H9 (cell line): Measurements from ENCODE around the gene ZNF775. TPM values are rescaled to one million over a fixed set of nuclear protein-coding genes. Genes with fewer than 3 reads are reported as not detected.

Experiments
- DNase-seq: peaks from one replicate; pipeline ENCODE4 v3.0.0-alpha.2; 2017
- H2AFZ ChIP-seq: one replicate; pipeline ENCODE4 v1.6.1; 2013; ENCODE audit warnings: mild to moderate bottlenecking, low read length, control low read depth, moderate library complexity
- H2AK5ac ChIP-seq: 2 replicates; pipeline ENCODE4 v1.6.1; 2013; ENCODE audit warnings: low read length, control low read depth, mixed read lengths; ENCODE audit not compliant: insufficient read length
- H2BK120ac ChIP-seq: one replicate; pipeline ENCODE4 v1.6.1; 2013; ENCODE audit warnings: low read depth, mild to moderate bottlenecking, low read length, control low read depth, inconsistent platforms; ENCODE audit not compliant: poor library complexity, severe bottlenecking
- H2BK12ac ChIP-seq: 2 replicates; pipeline ENCODE4 v1.6.1; 2013; ENCODE audit warnings: low read length, control low read depth, mixed read lengths, low read depth; ENCODE audit not compliant: insufficient read length
- H2BK15ac ChIP-seq: 2 replicates; pipeline ENCODE4 v1.6.1; 2013; ENCODE audit warnings: low read depth, low read length, control low read depth
- H2BK20ac ChIP-seq: one replicate; pipeline ENCODE4 v1.6.1; 2013; ENCODE audit warnings: low read depth, mild to moderate bottlenecking, low read length, control low read depth, inconsistent platforms; ENCODE audit not compliant: poor library complexity, severe bottlenecking
- H2BK5ac ChIP-seq: 2 replicates; pipeline ENCODE4 v1.6.1; 2013; ENCODE audit warnings: low read length, control low read depth, mixed read lengths; ENCODE audit not compliant: insufficient read length
- H3K14ac ChIP-seq: 2 replicates; pipeline ENCODE4 v1.6.1; 2013; ENCODE audit warnings: low read length, control low read depth; ENCODE audit not compliant: insufficient read depth
- H3K18ac ChIP-seq: 2 replicates; pipeline ENCODE4 v1.6.1; 2013; ENCODE audit warnings: low read depth, mild to moderate bottlenecking, mixed read lengths, low read length, control low read depth; ENCODE audit not compliant: insufficient read length
- H3K23ac ChIP-seq: 2 replicates; pipeline ENCODE4 v1.6.1; 2013; ENCODE audit warnings: low read length, control low read depth, mixed read lengths, low read depth; ENCODE audit not compliant: insufficient read length
- H3K23me2 ChIP-seq: 2 replicates; pipeline ENCODE4 v1.6.1; 2013; ENCODE audit warnings: low read depth, mild to moderate bottlenecking, mixed read lengths, low read length, control low read depth; ENCODE audit not compliant: insufficient read length, poor library complexity, severe bottlenecking
- H3K27ac ChIP-seq: 2 replicates; pipeline ENCODE4 v1.5.1; 2013; ENCODE audit warnings: low read length, control low read depth, mixed read lengths, low read depth; ENCODE audit not compliant: insufficient read length
- H3K27me3 ChIP-seq: 2 replicates; pipeline ENCODE4 v1.6.1; 2013; ENCODE audit warnings: low read length, control low read depth, inconsistent platforms; ENCODE audit not compliant: insufficient read depth
- H3K4ac ChIP-seq: 2 replicates; pipeline ENCODE4 v1.6.1; 2013; ENCODE audit warnings: low read depth, mild to moderate bottlenecking, control low read depth, inconsistent platforms, low read length, moderate library complexity
- H3K4me1 ChIP-seq: 2 replicates; pipeline ENCODE4 v1.6.1; 2013; ENCODE audit warnings: low read length, control low read depth, inconsistent platforms; ENCODE audit not compliant: insufficient read depth
- H3K4me2 ChIP-seq: 2 replicates; pipeline ENCODE4 v1.6.1; 2013; ENCODE audit warnings: low read length, control low read depth, mixed read lengths; ENCODE audit not compliant: insufficient read length, insufficient read depth
- H3K56ac ChIP-seq: 2 replicates; pipeline ENCODE4 v1.6.1; 2013; ENCODE audit warnings: low read depth, mild to moderate bottlenecking, mixed read lengths, low read length, control low read depth; ENCODE audit not compliant: insufficient read length
- H3K79me1 ChIP-seq: 2 replicates; pipeline ENCODE4 v1.6.1; 2013; ENCODE audit warnings: low read depth, mild to moderate bottlenecking, moderate library complexity, low read length, control low read depth, inconsistent platforms; ENCODE audit not compliant: insufficient read depth, poor library complexity, severe bottlenecking
- H3K79me2 ChIP-seq: 2 replicates; pipeline ENCODE4 v1.6.1; 2013; ENCODE audit warnings: low read length, control low read depth, inconsistent platforms; ENCODE audit not compliant: insufficient read depth
- H3K9ac ChIP-seq: 2 replicates; pipeline ENCODE4 v1.6.1; 2013; ENCODE audit warnings: low read length, control low read depth, mixed read lengths; ENCODE audit not compliant: insufficient read length; ENCODE audit errors: extremely low read depth
- H3K9me3 ChIP-seq: one replicate; pipeline ENCODE4 v1.6.1; 2013; ENCODE audit warnings: low read depth, low read length, inconsistent platforms; ENCODE audit not compliant: control insufficient read depth
- H3T11ph ChIP-seq: one replicate; pipeline ENCODE4 v1.6.1; 2013; ENCODE audit warnings: mild to moderate bottlenecking, low read length, control low read depth, inconsistent platforms
- H4K20me1 ChIP-seq: one replicate; pipeline ENCODE4 v1.6.1; 2013; ENCODE audit not compliant: control insufficient read depth, insufficient read length, insufficient read depth
- H4K5ac ChIP-seq: 2 replicates; pipeline ENCODE4 v1.6.1; 2013; ENCODE audit warnings: low read depth, mild to moderate bottlenecking, mixed read lengths, low read length, control low read depth; ENCODE audit not compliant: insufficient read length
- H4K8ac ChIP-seq: replicated peaks from 2 replicates; pipeline ENCODE4 v1.6.1; 2013; ENCODE audit warnings: low read length, control low read depth, mixed read lengths, low read depth; ENCODE audit not compliant: insufficient read length
- H4K91ac ChIP-seq: 2 replicates; pipeline ENCODE4 v1.6.1; 2013; ENCODE audit warnings: low read depth, mild to moderate bottlenecking, moderate library complexity, mixed read lengths, low read length, control low read depth; ENCODE audit not compliant: insufficient read length
- H3K27ac Mint-ChIP-seq, 3 experiments: 2 replicates in 2 of 3; 3 replicates in 1 of 3; pipeline ENCODE4 v1.8.0; 2020 to 2021; ENCODE audit warnings: mixed read lengths in 3 of 3, mild to moderate bottlenecking in 1 of 3, moderate library complexity in 1 of 3
- H3K27me3 Mint-ChIP-seq: 2 replicates; pipeline ENCODE4 v1.8.0; 2021; ENCODE audit warnings: low read depth, mild to moderate bottlenecking, moderate library complexity, mixed read lengths
- H3K36me3 Mint-ChIP-seq, 3 experiments: 2 replicates in 2 of 3; 3 replicates in 1 of 3; pipeline ENCODE4 v1.8.0; 2020 to 2021; ENCODE audit warnings: low read depth in 3 of 3, mixed read lengths in 3 of 3; ENCODE audit not compliant: insufficient read depth in 1 of 3
- H3K4me1 Mint-ChIP-seq, 2 experiments: 2 replicates each; pipeline ENCODE4 v1.8.0; 2020; ENCODE audit warnings: mixed read lengths in 2 of 2
- H3K4me3 Mint-ChIP-seq, 2 experiments: 2 replicates in 1 of 2; 3 replicates in 1 of 2; pipeline ENCODE4 v1.8.0; 2020 to 2021; ENCODE audit warnings: mild to moderate bottlenecking in 2 of 2, mixed read lengths in 2 of 2, moderate library complexity in 1 of 2
- H3K9me3 Mint-ChIP-seq, 2 experiments: 2 replicates in 1 of 2; 3 replicates in 1 of 2; pipeline ENCODE4 v1.8.0; 2020; ENCODE audit warnings: mild to moderate bottlenecking in 2 of 2, mixed read lengths in 2 of 2, moderate library complexity in 1 of 2
- WGBS: extraction: QIAGEN DNeasy Blood & Tissue Kit; methylation state at CpG from one replicate; pipeline ENCODE4 v1.1.7; 2013; ENCODE audit warnings: missing lambda C conversion rate, low lambda C conversion rate, mixed read lengths; ENCODE audit not compliant: insufficient read length; ENCODE audit errors: extremely low coverage; 5-methylcytosine and 5-hydroxymethylcytosine counted together
- total RNA-seq: library from RNA; stranded (reverse); gene quantifications from 2 replicates; pipeline ENCODE4 v1.2.1, GENCODE V29; 2021
- TF ChIP-seq, protein P1 (sequence below): fragments of 200-600 bp; sonication (generic); conservative IDR thresholded peaks from 3 replicates; pipeline ENCODE4 v1.8.0; 2021; ENCODE audit warnings: antibody characterized with exemption, mild to moderate bottlenecking

ZNF775 gene
- total RNA-seq, 1 experiment from 2014 or later = 10.5 TPM

DNA sequence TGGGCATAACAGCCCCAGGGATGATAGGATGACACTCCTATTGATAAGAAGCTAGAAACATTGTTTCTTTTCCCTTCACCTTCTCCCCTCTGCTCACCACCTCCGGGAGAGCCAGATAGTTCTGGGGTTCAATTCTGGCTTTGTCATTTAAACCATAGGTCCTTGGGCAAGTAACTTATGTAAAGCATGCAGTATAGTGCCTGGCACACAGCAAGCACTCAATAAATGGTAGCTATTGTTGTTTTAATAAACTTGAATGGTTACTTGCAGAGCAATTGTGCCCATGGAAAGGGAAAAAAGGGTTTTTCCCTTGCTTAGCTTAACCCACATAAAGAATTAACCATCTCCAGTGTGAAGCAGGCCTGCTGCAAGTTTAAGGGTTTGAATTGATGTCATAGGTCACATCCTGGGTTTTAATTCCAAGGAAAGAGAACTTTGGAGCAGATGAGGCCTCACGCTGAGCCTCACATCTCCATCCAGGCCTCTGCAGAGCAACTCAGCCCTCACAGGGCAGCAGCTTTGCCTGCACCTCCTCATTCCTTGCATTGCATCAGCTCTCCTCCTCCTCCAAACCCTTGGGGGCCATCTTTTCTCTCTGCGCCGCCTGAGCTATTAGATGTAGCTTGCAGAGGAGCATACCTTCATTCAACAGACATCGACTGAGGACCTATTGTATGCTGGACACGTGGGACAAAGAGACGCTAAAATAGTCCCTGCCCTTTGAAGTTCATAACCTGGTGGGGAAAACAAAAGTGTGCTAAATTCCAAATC lies 22.9 kb downstream of the ZNF775 start:
- Histone ChIP-seq H3K4me1 (peaks cover 46% of the 10 kb centered on the region), H4K8ac (no peak overlapping the region), H3T11ph (no peak overlapping the region), H3K9me3 (no peaks in the 10 kb centered on the region), H4K20me1 (no peaks in the 10 kb centered on the region), H3K23me2 (peaks cover 8% of the 10 kb centered on the region), H4K91ac (peak overlapping the region; percentile 72), H2AK5ac (no peak overlapping the region), H2BK15ac (no peak overlapping the region), H3K4me2 (peak overlapping the region; percentile 2), H3K4ac (peak overlapping the region; percentile 86; the same call in 1 of the 2 replicates), H3K27ac (peak overlapping the region; percentile 91), H4K5ac (no peak overlapping the region), H3K56ac (no peak overlapping the region), H3K14ac (peak overlapping the region; percentile 74; the same call in 1 of the 2 replicates), H2BK5ac (no peak overlapping the region), H2BK12ac (no peak overlapping the region), H3K18ac (peak overlapping the region; percentile 94), H3K9ac (no peak overlapping the region), H2BK20ac (no peak overlapping the region), H3K79me2 (no peaks in the 10 kb centered on the region), H3K27me3 (no peaks in the 10 kb centered on the region), H2AFZ (no peak overlapping the region), H3K79me1 (no peaks in the 10 kb centered on the region), H2BK120ac (no peak overlapping the region), H3K23ac (no peak overlapping the region)
- WGBS = no CpG with 5 or more reads among the region's 7 CpGs
- DNase-seq = peak; percentile 89
- Mint-ChIP-seq H3K27me3 (no peaks in the 10 kb centered on the region), H3K4me1 (peaks cover 77 to 79% of the 10 kb centered on the region in 2 experiments), H3K27ac (peak overlapping the region; percentile 99), H3K36me3 (peaks cover 13 to 17% (median 15%) of the 10 kb centered on the region in 3 experiments), H3K9me3 (no peaks in the 10 kb centered on the region; a peak in 1 of 5 replicates), H3K4me3 (peak overlapping the region; percentile 21 to 61)
- TF ChIP-seq, protein P1, sequence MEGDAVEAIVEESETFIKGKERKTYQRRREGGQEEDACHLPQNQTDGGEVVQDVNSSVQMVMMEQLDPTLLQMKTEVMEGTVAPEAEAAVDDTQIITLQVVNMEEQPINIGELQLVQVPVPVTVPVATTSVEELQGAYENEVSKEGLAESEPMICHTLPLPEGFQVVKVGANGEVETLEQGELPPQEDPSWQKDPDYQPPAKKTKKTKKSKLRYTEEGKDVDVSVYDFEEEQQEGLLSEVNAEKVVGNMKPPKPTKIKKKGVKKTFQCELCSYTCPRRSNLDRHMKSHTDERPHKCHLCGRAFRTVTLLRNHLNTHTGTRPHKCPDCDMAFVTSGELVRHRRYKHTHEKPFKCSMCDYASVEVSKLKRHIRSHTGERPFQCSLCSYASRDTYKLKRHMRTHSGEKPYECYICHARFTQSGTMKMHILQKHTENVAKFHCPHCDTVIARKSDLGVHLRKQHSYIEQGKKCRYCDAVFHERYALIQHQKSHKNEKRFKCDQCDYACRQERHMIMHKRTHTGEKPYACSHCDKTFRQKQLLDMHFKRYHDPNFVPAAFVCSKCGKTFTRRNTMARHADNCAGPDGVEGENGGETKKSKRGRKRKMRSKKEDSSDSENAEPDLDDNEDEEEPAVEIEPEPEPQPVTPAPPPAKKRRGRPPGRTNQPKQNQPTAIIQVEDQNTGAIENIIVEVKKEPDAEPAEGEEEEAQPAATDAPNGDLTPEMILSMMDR = no peak
